ENCODE data around the gene SAFB. TPM values are rescaled to one million over a fixed set of nuclear protein-coding genes. Genes with fewer than 3 reads are reported as not detected.

SAFB gene
- total RNA-seq, 1 donor from 2014 or later = 65.1 TPM

DNA sequence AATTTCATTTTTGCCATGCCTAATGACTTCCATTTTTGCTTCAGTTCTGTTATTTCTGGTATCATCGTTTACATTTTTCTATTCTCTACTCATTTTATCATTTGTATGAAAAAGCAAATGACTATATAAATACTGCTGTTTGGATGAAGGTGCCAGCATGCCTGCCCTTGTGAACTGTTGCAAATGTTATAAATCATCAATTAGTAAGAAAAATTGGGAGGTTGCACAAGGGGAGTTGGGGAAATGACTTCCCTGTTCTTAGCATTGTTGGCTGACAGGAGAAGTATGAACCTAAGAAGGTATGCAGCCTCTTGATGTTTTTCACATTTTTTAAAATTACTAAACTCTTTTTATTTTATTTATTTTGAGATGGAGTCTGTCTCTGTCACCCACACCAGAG, 15.1 kb downstream of the SAFB start:
- Mint-ChIP-seq H3K36me3 (ENCODE audit: low read depth, unreplicated experiment) (peaks cover 5% of the 10 kb centered on the region), H3K27ac (ENCODE audit: unreplicated experiment) (no peak overlapping the region)

DNA sequence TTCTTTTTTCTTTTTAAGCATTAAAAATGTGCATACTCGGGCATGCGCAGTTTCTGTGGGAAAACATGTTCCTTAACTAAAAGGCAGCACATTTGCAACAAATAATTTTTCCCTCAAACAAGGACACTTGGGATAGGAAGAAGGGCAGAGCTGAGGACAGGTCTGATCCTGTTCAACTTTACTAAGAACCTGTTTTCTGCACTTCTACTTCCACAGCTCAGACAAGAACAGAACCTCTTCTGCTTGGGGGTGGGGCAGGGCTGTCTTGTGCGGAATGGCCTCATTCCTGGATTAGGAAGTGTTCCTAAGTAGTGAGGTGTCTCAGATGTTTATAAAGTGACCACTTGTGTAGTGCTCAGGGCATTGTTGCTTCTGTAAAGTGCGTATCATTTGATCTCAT, 18.3 kb downstream of the SAFB start:
- DNase-seq (ENCODE audit: low read depth) = no peak
- Histone ChIP-seq H3K36me3 (ENCODE audit: insufficient read depth, low read length) (peaks cover 26% of the 10 kb centered on the region), H4K20me1 (ENCODE audit: insufficient read depth, low read length) (peaks cover 94% of the 10 kb centered on the region), H3K9me3 (ENCODE audit: insufficient read depth, low read depth, low read length) (no peaks in the 10 kb centered on the region), H2AFZ (ENCODE audit: low read depth, low read length) (no peak overlapping the region), H3K27me3 (ENCODE audit: insufficient read depth, low read length) (no peaks in the 10 kb centered on the region), H3K9ac (ENCODE audit: low read length) (no peak overlapping the region), H3K4me1 (ENCODE audit: insufficient read depth, low read length) (peaks cover 6% of the 10 kb centered on the region), H3K27ac (ENCODE audit: low read depth, low read length) (no peak overlapping the region), H3K79me2 (ENCODE audit: insufficient read depth, low read length) (peaks cover 99% of the 10 kb centered on the region), H3K4me3 (ENCODE audit: insufficient read depth, low read depth, low read length) (no peak overlapping the region), H3K4me2 (ENCODE audit: low read length) (no peak overlapping the region)
- Mint-ChIP-seq H3K4me3 (ENCODE audit: unreplicated experiment) (no peak overlapping the region), H3K36me3 (ENCODE audit: low read depth, unreplicated experiment) (peaks cover 14% of the 10 kb centered on the region), H3K4me1 (ENCODE audit: low read depth, unreplicated experiment) (peaks cover 18% of the 10 kb centered on the region), H3K27ac (ENCODE audit: unreplicated experiment) (peak overlapping the region; percentile 64), H3K9me3 (ENCODE audit: unreplicated experiment) (no peaks in the 10 kb centered on the region), H3K27me3 (ENCODE audit: low read depth, unreplicated experiment) (no peaks in the 10 kb centered on the region)
- FAIRE-seq = no peak
- TF ChIP-seq, protein P1, sequence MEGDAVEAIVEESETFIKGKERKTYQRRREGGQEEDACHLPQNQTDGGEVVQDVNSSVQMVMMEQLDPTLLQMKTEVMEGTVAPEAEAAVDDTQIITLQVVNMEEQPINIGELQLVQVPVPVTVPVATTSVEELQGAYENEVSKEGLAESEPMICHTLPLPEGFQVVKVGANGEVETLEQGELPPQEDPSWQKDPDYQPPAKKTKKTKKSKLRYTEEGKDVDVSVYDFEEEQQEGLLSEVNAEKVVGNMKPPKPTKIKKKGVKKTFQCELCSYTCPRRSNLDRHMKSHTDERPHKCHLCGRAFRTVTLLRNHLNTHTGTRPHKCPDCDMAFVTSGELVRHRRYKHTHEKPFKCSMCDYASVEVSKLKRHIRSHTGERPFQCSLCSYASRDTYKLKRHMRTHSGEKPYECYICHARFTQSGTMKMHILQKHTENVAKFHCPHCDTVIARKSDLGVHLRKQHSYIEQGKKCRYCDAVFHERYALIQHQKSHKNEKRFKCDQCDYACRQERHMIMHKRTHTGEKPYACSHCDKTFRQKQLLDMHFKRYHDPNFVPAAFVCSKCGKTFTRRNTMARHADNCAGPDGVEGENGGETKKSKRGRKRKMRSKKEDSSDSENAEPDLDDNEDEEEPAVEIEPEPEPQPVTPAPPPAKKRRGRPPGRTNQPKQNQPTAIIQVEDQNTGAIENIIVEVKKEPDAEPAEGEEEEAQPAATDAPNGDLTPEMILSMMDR (IDR thresholded peaks at IDR 0.05; ENCODE audit: insufficient read depth, low read depth, low read length) = no peak
- TF ChIP-seq EZH2 (IDR thresholded peaks at IDR 0.05; ENCODE audit: insufficient read depth, low read length) = no peak

More for the DNA sequence above, 15.1 kb downstream of the SAFB start:
- DNase-seq (ENCODE audit: low read depth) (no peak), FAIRE-seq (no peak)
- H3K4me1 ChIP-seq (ENCODE audit: insufficient read depth, low read length) = no peaks in the 10 kb centered on the region
- H3K27me3 ChIP-seq (ENCODE audit: insufficient read depth, low read length) = no peaks in the 10 kb centered on the region
- Mint-ChIP-seq H3K4me1 (ENCODE audit: low read depth, unreplicated experiment) (peaks cover 6% of the 10 kb centered on the region), H3K4me3 (ENCODE audit: unreplicated experiment) (no peak overlapping the region), H3K27me3 (ENCODE audit: low read depth, unreplicated experiment) (no peaks in the 10 kb centered on the region), H3K9me3 (ENCODE audit: unreplicated experiment) (no peaks in the 10 kb centered on the region)
- H3K9ac ChIP-seq (ENCODE audit: low read length) = no peak overlapping the region
- H4K20me1 ChIP-seq (ENCODE audit: insufficient read depth, low read length) = peaks cover 93% of the 10 kb centered on the region
- H2AFZ ChIP-seq (ENCODE audit: low read depth, low read length) = no peak overlapping the region
- H3K4me3 ChIP-seq (ENCODE audit: insufficient read depth, low read depth, low read length) = no peak overlapping the region
- H3K79me2 ChIP-seq (ENCODE audit: insufficient read depth, low read length) = peaks cover 98% of the 10 kb centered on the region
- H3K9me3 ChIP-seq (ENCODE audit: insufficient read depth, low read depth, low read length) = no peaks in the 10 kb centered on the region
- peaks cover 17% of the 10 kb centered on the region for H3K36me3 ChIP-seq (ENCODE audit: insufficient read depth, low read length)
- H3K27ac ChIP-seq (ENCODE audit: low read depth, low read length) = no peak overlapping the region
- H3K4me2 ChIP-seq (ENCODE audit: low read length) = no peak overlapping the region
- TF ChIP-seq, protein P1 (IDR thresholded peaks at IDR 0.05; ENCODE audit: insufficient read depth, low read depth, low read length) = no peak
- no peak for TF ChIP-seq EZH2 (IDR thresholded peaks at IDR 0.05; ENCODE audit: insufficient read depth, low read length)

DNA sequence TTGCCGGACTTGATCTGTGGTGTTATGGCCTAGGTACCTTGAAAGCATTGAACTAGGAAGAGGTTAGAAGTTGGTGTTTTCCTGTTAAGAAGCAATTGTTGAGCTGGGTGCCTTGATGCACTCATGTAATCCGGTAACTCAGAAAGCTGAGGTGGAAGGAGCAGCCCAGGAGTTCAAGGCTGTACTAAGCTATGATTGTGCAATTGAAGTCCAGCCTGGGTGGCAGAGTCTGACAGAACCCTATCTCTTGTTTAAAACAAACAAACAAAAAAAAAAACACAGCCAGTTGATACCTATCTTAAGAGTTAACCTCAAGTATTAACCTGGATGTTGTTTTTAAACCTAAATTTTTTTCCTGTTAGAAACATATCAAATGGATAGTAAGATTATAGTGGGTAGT, 19.3 kb downstream of the SAFB start:
- H3K36me3 Mint-ChIP-seq (ENCODE audit: low read depth, unreplicated experiment) = peaks cover 17% of the 10 kb centered on the region
- Histone ChIP-seq H2AFZ (ENCODE audit: low read depth, low read length) (no peak overlapping the region), H3K4me3 (ENCODE audit: insufficient read depth, low read depth, low read length) (no peak overlapping the region), H3K9me3 (ENCODE audit: insufficient read depth, low read depth, low read length) (no peaks in the 10 kb centered on the region), H3K9ac (ENCODE audit: low read length) (no peak overlapping the region), H4K20me1 (ENCODE audit: insufficient read depth, low read length) (peaks cover 97% of the 10 kb centered on the region), H3K36me3 (ENCODE audit: insufficient read depth, low read length) (peaks cover 33% of the 10 kb centered on the region), H3K4me2 (ENCODE audit: low read length) (no peak overlapping the region), H3K79me2 (ENCODE audit: insufficient read depth, low read length) (peaks cover 100% of the 10 kb centered on the region), H3K27me3 (ENCODE audit: insufficient read depth, low read length) (no peaks in the 10 kb centered on the region), H3K4me1 (ENCODE audit: insufficient read depth, low read length) (peaks cover 6% of the 10 kb centered on the region), H3K27ac (ENCODE audit: low read depth, low read length) (no peak overlapping the region)
- FAIRE-seq = no peak
- TF ChIP-seq, protein P1 (IDR thresholded peaks at IDR 0.05; ENCODE audit: insufficient read depth, low read depth, low read length) = no peak
- no peak for TF ChIP-seq EZH2 (IDR thresholded peaks at IDR 0.05; ENCODE audit: insufficient read depth, low read length)
- H3K9me3 Mint-ChIP-seq (ENCODE audit: unreplicated experiment) = no peaks in the 10 kb centered on the region
- no peaks in the 10 kb centered on the region for H3K27me3 Mint-ChIP-seq (ENCODE audit: low read depth, unreplicated experiment)
- no peak for DNase-seq (ENCODE audit: low read depth)
- H3K27ac Mint-ChIP-seq (ENCODE audit: unreplicated experiment) = no peak overlapping the region
- H3K4me3 Mint-ChIP-seq (ENCODE audit: unreplicated experiment) = no peak overlapping the region
- peaks cover 18% of the 10 kb centered on the region for H3K4me1 Mint-ChIP-seq (ENCODE audit: low read depth, unreplicated experiment)

Data from astrocyte (in vitro differentiated cells and primary cell).